WTC11 (cell line): ENCODE results near the gene DRAXIN.

Experiments
- AFF4 ChIP-seq: sonication (generic); formaldehyde crosslinking; IDR thresholded peaks from 2 replicates; pipeline ENCODE4 v1.8.1; 2023; ENCODE audit warnings: mild to moderate bottlenecking, missing genetic modification reagents, borderline replicate concordance
- CTCF ChIP-seq: fragments of 200-600 bp; IDR thresholded peaks from 2 replicates; pipeline ENCODE4 v1.8.0; 2022; ENCODE audit warnings: antibody characterized with exemption
- FOXK1 ChIP-seq: sonication (generic); formaldehyde crosslinking; IDR thresholded peaks from 2 replicates; pipeline ENCODE4 v1.8.0; 2022; ENCODE audit warnings: mild to moderate bottlenecking, moderate library complexity, missing genetic modification reagents
- TEAD1 ChIP-seq: sonication (generic); formaldehyde crosslinking; IDR thresholded peaks from 2 replicates; pipeline ENCODE4 v1.8.0; 2022; ENCODE audit warnings: mild to moderate bottlenecking, missing genetic modification reagents
- ZNF317 ChIP-seq: sonication (generic); formaldehyde crosslinking; IDR thresholded peaks from 2 replicates; pipeline ENCODE4 v1.8.1; 2023; ENCODE audit warnings: low read depth, mild to moderate bottlenecking, moderate library complexity, missing genetic modification reagents, borderline replicate concordance
- TF ChIP-seq, protein P1 (sequence below): sonication (generic); formaldehyde crosslinking; IDR thresholded peaks from 2 replicates; pipeline ENCODE4 v1.8.0; 2022; ENCODE audit warnings: mild to moderate bottlenecking, missing genetic modification reagents
- TF ChIP-seq, protein P2 (sequence below): sonication (generic); formaldehyde crosslinking; IDR thresholded peaks from 2 replicates; pipeline ENCODE4 v1.8.1; 2022; ENCODE audit warnings: mild to moderate bottlenecking, moderate library complexity, missing genetic modification reagents

DNA sequence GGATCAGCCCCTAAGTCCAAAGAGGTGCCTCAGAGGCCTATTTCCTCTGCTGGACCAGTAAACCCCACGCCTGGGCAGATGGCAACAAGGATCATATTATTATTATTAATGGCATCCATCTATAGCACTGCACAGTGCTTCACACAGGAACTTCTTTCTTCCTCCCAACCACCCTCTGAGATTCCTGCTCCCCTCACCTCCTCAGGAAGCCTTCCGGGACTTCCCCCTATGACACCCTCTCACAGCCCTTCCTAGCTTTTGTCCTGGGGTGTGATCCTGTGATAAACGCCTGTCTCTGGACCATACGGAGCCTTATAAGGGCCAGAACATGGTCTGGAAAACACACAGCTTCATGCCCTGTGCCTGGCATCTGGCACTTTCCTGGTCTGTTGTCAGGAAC is 40.5 kb upstream of the DRAXIN start:
- TF ChIP-seq, protein P1, sequence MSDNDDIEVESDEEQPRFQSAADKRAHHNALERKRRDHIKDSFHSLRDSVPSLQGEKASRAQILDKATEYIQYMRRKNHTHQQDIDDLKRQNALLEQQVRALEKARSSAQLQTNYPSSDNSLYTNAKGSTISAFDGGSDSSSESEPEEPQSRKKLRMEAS (CRISPR knock-in tag) = no peak
- TF ChIP-seq CTCF (no peak), ZNF317 (CRISPR knock-in tag) (no peak), FOXK1 (no peak), AFF4 (CRISPR knock-in tag) (no peak), TEAD1 (CRISPR knock-in tag) (no peak)
- TF ChIP-seq, protein P2, sequence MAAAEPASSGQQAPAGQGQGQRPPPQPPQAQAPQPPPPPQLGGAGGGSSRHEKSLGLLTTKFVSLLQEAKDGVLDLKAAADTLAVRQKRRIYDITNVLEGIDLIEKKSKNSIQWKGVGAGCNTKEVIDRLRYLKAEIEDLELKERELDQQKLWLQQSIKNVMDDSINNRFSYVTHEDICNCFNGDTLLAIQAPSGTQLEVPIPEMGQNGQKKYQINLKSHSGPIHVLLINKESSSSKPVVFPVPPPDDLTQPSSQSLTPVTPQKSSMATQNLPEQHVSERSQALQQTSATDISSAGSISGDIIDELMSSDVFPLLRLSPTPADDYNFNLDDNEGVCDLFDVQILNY (CRISPR knock-in tag) = no peak
